Fibroblast of lung (primary cell): Measurements from ENCODE around the gene PRKAG2.

Source experiments
- EZH2 ChIP-seq: IDR thresholded peaks from 2 replicates; pipeline ENCODE4 v1.5.1; 2012; ENCODE audit warnings: low read length, control low read depth, mild to moderate bottlenecking; ENCODE audit errors: missing control alignments
- TF ChIP-seq, protein P1 (sequence below), 2 donors: IDR thresholded peaks in 1 of 2; conservative IDR thresholded peaks in 1 of 2; 1 replicate in 1 of 2; 2 replicates in 1 of 2; pipeline ENCODE4 v1.5.1; 2011 to 2012; ENCODE audit warnings: low read length in 2 of 2, control low read depth in 1 of 2, inconsistent platforms in 1 of 2, low read depth in 1 of 2, mild to moderate bottlenecking in 1 of 2

DNA sequence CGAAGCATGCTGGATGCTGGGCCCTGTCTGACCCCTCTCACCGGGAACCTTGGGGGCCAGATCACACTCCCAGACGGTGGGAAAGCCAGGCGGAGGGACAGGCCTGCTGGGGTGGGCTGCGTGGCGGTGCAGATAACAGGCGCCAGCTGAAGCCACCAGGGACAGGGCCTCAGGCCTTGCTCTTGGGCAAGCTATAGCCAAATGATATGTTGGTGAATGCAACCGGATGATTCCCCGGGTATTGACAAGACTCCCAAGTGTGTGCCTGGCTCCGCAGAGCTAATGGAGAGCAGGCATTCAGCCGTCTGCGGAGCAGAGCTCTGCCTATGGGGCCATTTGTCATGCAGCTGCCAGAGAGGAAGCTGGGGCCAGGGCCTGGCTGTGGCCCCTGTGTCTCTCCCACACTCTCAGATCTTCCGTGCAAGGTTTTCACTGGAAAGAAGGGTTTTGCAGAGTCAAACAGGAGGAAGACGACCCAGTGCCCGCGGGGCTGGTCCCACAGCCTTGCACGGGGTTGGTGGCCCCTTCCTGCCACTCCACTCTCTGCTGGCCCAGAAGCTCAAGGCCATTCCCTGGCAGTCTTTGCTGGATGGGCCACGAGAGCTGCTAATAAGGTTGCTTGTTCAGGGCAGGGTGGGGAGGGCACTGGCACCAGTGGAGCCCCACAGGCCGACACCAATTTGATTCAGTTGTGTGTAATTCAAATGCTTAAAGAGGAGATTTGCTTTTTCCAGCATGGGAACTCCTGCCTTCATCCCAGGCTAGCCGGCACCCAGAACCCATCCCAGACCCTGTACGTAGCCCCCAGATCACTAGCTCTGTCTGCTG lies 91.8 kb downstream of the PRKAG2 start:
- TF ChIP-seq, protein P1, sequence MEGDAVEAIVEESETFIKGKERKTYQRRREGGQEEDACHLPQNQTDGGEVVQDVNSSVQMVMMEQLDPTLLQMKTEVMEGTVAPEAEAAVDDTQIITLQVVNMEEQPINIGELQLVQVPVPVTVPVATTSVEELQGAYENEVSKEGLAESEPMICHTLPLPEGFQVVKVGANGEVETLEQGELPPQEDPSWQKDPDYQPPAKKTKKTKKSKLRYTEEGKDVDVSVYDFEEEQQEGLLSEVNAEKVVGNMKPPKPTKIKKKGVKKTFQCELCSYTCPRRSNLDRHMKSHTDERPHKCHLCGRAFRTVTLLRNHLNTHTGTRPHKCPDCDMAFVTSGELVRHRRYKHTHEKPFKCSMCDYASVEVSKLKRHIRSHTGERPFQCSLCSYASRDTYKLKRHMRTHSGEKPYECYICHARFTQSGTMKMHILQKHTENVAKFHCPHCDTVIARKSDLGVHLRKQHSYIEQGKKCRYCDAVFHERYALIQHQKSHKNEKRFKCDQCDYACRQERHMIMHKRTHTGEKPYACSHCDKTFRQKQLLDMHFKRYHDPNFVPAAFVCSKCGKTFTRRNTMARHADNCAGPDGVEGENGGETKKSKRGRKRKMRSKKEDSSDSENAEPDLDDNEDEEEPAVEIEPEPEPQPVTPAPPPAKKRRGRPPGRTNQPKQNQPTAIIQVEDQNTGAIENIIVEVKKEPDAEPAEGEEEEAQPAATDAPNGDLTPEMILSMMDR (conservative IDR thresholded peaks at IDR 0.05 in 1 of 2, IDR thresholded peaks at IDR 0.05 in 1 of 2; ENCODE audit: low read depth in 1 of 2, low read length in 2 of 2): no peak
- no peak for TF ChIP-seq EZH2
